Fibroblast of pulmonary artery (primary cell): Measurements from ENCODE around the gene TMEM35B.

Source experiments
- DNase-seq: peaks from one replicate; pipeline ENCODE4 v3.0.0-alpha.2; 2010; ENCODE audit warnings: low read depth
- H3K4me3 ChIP-seq: replicated peaks from 2 replicates; pipeline ENCODE4 v1.5.1; 2011; ENCODE audit warnings: low read depth, mild to moderate bottlenecking, control low read depth, low read length, moderate library complexity
- TF ChIP-seq, protein P1 (sequence below): IDR thresholded peaks from 2 replicates; pipeline ENCODE4 v1.5.1; 2011; ENCODE audit warnings: mild to moderate bottlenecking, control low read depth, low read length, inconsistent platforms; ENCODE audit errors: missing control alignments

Gene TMEM35B

DNA sequence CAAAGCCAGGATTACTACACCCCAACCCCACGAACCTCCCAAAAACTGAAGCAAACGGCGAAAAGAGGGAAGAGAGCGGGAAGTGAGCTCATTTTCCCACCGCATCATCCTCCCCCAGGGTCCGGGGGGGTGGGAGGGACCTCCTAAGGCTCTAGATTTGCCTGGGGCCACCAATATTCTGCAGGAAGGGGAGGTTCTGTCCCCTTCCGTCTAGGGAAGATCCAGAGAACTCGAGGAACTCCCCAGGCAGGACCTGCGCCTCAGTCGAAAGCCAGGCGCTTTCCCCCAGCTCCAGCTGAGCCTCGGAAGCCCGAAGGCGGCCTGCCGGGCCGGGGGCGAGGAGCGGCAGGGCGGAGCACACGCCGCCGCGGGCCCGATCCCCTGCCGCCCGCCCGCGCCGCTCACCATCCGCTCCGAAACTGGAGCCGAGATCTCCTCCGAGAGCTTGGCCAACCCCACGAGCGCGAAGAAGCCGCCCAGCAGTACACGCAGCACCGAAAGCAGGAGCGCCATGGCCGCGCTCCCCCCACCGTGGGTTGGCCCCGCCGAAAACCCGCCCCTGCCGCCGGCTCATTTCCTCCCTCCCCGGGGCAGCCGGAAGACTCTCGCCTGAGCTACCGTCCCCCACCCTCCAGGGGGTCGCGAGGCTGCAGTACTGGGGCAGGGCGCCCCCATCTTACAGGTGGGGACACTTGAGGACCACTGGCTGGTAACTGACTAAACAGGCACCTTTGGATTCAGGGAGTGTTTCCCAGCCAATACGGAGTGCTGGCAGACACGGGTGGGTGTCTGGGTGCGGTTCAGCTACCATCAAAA is at the start of gene TMEM35B:
Gene TMEM35B, minus strand, starts transcription at position 555 of the 816 bp plus-strand sequence. Its CDS starts 42 bp downstream, at position 513.
- H3K4me3 ChIP-seq: peak within 1 kb of the TSS; percentile 79
- DNase-seq: peak; percentile 50
- TF ChIP-seq, protein P1, sequence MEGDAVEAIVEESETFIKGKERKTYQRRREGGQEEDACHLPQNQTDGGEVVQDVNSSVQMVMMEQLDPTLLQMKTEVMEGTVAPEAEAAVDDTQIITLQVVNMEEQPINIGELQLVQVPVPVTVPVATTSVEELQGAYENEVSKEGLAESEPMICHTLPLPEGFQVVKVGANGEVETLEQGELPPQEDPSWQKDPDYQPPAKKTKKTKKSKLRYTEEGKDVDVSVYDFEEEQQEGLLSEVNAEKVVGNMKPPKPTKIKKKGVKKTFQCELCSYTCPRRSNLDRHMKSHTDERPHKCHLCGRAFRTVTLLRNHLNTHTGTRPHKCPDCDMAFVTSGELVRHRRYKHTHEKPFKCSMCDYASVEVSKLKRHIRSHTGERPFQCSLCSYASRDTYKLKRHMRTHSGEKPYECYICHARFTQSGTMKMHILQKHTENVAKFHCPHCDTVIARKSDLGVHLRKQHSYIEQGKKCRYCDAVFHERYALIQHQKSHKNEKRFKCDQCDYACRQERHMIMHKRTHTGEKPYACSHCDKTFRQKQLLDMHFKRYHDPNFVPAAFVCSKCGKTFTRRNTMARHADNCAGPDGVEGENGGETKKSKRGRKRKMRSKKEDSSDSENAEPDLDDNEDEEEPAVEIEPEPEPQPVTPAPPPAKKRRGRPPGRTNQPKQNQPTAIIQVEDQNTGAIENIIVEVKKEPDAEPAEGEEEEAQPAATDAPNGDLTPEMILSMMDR: no peak

DNA sequence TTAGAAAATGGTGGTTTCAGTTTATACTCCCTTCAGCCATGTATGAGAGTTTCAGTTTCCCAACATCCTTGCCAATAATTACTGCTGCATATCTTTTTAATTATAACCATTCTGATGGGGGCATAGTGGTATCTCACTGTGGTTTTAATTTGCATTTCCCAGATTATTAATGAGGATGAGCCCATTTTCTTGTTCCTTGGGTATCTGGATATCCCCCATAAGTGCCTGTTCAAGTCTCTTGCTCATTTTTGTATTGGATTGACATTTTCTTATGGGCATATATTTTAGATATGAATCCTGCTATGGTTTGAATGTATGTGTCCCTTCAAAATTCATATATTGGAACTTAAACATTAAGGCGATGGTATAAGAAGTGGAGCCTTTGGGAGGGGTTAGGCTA is 48.2 kb upstream of the TMEM35B start:
- no peak overlapping the region for H3K4me3 ChIP-seq
- TF ChIP-seq, protein P1: no peak
- DNase-seq: no peak

DNA sequence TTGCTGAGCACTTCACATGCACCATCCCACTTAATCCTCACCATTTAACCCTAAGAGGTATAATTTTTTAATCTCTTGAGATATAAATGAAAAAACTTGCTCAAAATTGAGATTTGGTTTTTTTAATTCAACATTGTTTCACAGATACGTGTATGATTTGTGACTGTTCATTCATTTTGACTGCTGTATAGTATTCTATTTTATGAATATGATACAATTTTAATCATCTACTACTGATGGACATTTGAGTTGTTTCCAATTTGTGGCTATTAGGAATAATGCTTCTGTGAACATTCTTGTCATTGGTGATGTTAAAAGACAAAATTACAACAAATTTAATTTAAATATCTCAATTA is 47.2 kb upstream of the TMEM35B start:
- TF ChIP-seq, protein P1: no peak

DNA sequence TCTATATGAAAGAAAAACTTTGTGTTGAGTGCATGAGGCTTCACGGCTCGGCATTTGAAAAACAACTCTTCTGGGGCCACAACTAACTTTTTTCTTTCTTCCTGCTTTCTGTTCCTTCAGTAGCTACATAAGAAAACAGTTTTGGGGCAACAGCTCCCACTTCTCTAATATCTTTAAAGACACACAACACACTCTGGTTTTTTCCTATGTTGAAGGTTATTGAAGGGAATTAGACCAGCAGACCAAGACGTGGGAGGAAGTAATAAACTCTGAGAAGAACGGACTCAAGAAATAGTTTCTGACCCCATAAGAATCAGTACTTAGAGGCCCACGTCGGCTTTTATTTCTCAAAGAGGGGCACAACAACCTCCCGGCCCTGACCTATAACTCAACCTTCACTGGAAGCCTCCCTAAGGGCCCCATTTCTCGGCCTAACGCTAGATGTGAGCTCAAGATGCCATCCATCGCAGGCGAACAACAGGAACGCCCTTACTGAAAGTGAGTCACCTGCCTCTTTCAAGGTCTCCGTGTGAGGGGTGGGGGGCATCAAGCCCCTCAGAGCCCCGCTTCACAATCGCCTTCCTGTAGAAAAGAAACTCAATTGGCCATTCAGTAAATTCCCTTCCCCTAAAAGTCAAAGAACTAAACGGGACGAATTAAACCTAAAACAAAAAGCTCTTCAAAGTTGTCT is 45.8 kb upstream of the TMEM35B start:
- DNase-seq: peak; percentile 45
- H3K4me3 ChIP-seq: peak overlapping the region; percentile 92
- TF ChIP-seq, protein P1: no peak

More for the DNA sequence above, 47.2 kb upstream of the TMEM35B start:
- H3K4me3 ChIP-seq: peak overlapping the region; percentile 92
- no peak for DNase-seq

DNA sequence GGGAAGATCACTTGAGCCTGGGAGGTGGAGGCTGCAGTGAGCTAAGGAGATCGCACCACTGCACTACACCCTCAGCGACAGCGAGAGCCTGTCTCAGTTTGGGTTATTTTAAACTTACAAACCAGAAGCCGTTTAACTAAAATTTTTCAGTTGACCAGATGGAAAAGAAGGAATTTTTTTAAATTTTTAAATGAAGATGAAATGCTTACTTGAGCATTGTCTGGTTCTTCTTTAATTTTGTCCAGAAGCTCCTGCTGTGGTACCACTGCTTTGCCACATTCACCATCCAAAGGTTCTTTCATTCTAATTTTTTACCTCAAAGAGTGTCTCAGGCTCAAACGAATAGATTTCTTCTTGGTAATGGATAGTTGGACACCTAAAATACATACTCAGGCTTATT is 45.2 kb upstream of the TMEM35B start:
- TF ChIP-seq, protein P1: no peak
- H3K4me3 ChIP-seq: peak overlapping the region; percentile 92
- no peak for DNase-seq

DNA sequence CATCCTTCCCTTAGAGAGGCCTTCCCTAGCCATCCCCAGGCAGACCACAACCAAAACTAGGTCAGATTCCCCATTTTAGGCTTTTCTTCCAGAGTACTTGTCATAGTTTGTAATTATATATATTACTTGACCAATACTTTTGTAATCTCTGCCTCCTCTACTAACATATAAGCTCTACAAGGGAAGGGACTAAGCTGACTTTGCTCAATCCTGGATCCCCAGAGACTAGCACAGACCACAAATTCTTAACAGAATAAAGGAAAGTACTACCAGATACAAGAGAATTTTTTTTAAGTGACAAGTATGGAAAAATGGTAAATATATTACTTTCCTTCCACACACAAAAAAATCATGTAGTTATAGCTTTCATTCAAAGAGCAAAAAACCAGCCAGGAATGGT is 44.6 kb upstream of the TMEM35B start:
- TF ChIP-seq, protein P1: no peak
- DNase-seq: peak; percentile 25
- H3K4me3 ChIP-seq: peak overlapping the region; percentile 92
